NCI-H2107 (cell line): ENCODE results near the gene EHMT2.
"Not testable (repeated sequence)": the region's sequence is repeated elsewhere in the genome, so short reads cannot be mapped to it uniquely, and the experiment has no call there.

Experiments
- DNase-seq: peaks from one replicate; lab custom pipeline; 2025; lab: John Stamatoyannopoulos, UW

The EHMT2 gene

DNA sequence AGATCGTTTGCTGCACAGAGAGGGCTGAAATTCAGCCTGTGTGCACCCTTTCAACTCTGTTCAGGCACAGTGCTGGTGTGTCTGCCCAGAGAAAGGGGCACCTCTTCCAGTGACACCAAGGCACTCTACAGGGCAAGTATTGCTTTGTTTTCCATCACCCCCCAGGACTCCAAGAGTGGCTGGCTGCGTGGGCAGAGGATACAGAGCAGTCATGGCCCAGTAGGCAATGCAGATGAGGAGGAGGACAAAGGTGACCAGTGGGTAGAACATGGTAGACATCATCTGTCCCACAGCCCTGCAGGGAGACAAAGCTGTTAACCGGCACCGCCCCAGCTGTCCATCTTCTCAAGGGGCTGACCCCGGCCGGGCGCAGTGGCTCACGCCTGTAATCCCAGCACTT is 28.2 kb downstream of the EHMT2 start:
- DNase-seq = no peak

GRCh38 chr6:31868658-31868971 is 28.9 kb downstream of the EHMT2 start:
- DNase-seq = not testable (repeated sequence)

GRCh38 chr6:31865205-31866118 is 32.0 kb downstream of the EHMT2 start:
- no peak for DNase-seq

DNA sequence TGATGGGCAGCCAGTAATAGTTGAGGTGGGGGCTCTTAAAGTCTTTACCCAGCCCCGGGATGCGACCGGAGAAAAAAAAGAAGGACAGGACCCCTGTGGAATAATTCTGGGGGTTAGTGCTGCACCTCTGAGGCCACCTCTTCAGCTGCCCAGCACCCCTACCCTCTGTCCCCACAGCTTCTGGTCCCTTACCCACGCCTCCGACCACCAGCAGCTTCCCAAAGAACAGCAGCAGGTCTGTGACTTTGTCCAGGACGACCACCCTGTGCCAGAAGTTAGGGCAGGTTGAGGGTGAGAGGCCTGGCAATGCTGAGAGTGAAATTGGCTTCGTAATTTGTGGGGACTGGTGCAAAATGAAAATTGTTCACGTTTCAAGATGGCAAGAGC is 32.7 kb downstream of the EHMT2 start:
- no peak for DNase-seq

GRCh38 chr6:31864123-31864562 is 33.4 kb downstream of the EHMT2 start:
- DNase-seq = not testable (repeated sequence)

- peak; percentile 89 for DNase-seq
Observed at GRCh38 chr6:31862344-31863235, 34.9 kb downstream of the EHMT2 start, which contains the start of gene NEU1. Gene NEU1 (minus strand): TSS chr6:31862821. CDS start chr6:31862776, 45 bp downstream.

DNA sequence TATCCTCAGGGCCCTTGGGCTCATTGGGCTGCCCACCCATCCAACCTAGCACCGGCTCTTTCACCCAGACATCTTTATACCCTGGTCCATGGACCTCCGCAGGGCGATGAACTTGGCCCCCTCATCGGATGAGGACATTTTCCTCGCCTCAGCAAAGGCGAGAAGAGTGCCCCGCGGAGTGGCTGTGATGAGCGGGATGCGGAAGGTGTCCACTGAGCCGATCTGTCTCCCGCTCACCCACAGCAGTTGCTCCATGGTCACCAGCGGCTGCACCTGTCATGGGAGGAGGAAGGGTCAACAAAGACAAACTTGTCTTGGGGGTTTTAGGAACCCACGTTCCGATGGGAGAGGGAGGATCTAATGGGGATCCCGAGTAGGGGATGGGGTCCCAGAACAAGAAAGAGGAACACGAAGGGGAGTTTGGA is 35.6 kb downstream of the EHMT2 start:
- no peak for DNase-seq

DNA sequence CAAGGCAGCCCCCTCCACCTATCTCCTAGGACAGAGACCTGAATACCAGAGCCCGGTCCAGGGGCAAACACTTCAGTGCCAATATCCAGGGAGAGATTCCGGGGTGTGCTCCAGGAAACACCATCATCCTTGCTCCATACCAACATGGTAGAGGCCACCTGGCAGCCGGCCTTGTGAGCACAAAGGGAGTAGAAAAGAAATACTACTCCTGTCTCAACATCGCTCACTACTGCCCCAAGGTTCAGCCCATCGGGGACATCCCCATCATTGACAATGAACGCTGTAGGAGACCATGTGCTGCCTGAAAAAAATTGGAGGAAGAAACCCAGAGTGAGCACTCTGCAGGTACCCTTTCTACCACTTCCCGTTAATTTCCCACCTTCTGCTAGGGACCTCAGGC is 36.3 kb downstream of the EHMT2 start:
- DNase-seq = no peak

DNA sequence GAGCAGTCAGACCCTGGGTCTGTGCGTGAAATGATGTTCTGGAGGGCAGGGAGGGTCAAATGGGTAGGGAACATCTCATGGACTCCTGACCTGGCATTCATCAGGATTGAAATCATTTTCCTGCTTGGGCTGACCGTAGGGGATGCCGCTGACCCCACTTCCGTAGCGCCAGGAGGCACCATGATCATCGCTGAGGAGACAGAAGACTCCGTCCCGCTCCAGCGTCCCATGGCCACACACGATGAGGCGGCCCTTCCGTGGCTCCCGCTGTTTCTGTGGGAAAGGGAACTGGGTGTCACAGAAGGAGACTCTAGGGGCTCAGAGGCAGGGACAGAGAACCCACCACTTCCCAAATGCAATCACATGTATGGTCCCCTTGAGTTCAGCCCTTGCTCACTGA is 37.1 kb downstream of the EHMT2 start:
- no peak for DNase-seq

GRCh38 chr6:31859923-31860322 is 37.6 kb downstream of the EHMT2 start:
- no peak for DNase-seq

DNA sequence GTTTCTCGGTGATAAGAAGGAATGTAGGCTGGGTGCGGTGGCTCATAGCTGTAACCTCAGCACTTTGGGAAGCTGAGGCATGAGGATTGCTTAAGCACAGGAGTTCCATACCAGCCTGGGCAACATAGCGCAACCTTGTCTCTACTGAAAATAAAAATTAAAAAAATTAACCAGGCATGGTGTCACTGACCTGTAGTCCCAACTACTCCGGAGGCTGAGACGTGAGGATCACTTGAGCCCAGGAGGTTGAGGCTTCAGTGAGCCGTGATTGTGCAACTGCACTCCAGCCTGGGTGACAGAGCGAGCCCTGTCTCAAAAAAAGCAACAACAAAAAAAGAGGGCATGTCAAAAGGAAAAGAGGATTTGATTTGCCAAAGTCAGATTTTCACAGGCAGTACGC is 38.8 kb downstream of the EHMT2 start:
- DNase-seq = no peak

- not testable (repeated sequence) for DNase-seq
Observed at GRCh38 chr6:31857774-31858173, 39.7 kb downstream of the EHMT2 start.

DNA sequence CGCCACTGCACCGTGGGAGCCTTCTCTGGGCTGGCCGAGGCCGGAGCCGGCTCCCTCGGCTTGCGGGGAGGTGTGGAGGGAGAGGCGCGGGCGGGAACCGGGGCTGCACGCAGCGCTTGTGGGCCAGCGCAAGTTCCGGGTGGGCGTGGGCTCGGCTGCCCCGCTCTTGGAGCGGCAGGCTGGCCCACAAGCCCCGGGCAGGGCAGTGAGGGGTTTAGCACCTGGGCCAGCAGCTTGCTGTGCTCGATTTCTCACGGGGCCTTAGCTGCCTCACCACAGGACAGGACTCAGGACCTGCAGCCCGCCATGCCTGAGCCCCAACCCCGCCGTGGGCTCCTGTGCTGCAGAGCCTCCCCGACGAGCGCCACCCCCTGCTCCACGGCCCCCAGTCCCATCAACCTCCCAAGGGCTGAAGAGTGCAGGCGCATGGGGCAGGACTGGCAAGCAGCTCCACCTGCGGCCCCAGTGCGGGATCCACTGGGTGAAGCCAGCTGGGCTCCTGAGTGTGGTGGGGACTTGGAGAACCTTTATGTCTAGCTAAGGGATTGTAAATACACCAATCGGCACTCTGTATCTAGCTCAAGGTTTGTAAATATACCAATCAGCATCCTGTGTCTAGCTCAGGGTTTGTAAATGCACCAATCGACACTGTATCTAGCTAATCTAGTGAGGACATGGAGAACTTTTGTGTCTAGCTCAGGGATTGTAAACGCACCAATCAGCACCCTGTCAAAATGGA is 45.3 kb downstream of the EHMT2 start:
- not testable (repeated sequence) for DNase-seq

- DNase-seq = no peak
Observed at GRCh38 chr6:31851485-31851832, 46.0 kb downstream of the EHMT2 start.

- DNase-seq = no peak
Observed at GRCh38 chr6:31850765-31851484, 46.6 kb downstream of the EHMT2 start.

GRCh38 chr6:31847276-31847978 is 50.1 kb downstream of the EHMT2 start:
- DNase-seq = no peak

GRCh38 chr6:31844507-31844906 is 53.0 kb downstream of the EHMT2 start:
- no peak for DNase-seq

GRCh38 chr6:31842053-31842452 is 55.4 kb downstream of the EHMT2 start:
- DNase-seq = no peak

DNA sequence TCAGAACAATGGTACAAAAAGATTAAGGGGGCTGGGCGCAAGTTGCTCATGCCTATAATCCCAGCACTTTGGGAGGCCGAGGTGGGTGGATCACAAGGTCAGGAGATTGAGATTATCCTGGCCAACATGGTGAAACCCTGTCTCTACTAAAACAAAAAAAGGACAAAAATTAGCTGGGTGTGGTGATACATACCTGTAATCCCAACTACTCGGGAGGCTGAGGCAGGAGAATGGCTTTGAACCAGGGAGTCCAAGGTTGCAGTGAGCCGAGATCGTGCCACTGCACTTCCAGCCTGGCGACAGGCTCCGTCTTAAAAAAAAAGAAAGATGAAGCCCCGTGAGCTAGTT is 57.7 kb downstream of the EHMT2 start:
- DNase-seq = not testable (repeated sequence)

GRCh38 chr6:31838968-31839367 is 58.5 kb downstream of the EHMT2 start:
- no peak for DNase-seq

- not testable (repeated sequence) for DNase-seq
Observed at GRCh38 chr6:31838114-31838553, 59.4 kb downstream of the EHMT2 start.
